ENCODE results near the gene ACADVL.

- TF ChIP-seq, protein P1, sequence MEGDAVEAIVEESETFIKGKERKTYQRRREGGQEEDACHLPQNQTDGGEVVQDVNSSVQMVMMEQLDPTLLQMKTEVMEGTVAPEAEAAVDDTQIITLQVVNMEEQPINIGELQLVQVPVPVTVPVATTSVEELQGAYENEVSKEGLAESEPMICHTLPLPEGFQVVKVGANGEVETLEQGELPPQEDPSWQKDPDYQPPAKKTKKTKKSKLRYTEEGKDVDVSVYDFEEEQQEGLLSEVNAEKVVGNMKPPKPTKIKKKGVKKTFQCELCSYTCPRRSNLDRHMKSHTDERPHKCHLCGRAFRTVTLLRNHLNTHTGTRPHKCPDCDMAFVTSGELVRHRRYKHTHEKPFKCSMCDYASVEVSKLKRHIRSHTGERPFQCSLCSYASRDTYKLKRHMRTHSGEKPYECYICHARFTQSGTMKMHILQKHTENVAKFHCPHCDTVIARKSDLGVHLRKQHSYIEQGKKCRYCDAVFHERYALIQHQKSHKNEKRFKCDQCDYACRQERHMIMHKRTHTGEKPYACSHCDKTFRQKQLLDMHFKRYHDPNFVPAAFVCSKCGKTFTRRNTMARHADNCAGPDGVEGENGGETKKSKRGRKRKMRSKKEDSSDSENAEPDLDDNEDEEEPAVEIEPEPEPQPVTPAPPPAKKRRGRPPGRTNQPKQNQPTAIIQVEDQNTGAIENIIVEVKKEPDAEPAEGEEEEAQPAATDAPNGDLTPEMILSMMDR (conservative IDR thresholded peaks at IDR 0.05; ENCODE audit: low read depth, low read length): no peak
- TF ChIP-seq EZH2 (IDR thresholded peaks at IDR 0.05; ENCODE audit: low read length, unreplicated experiment) (no peak), EZH2phosphoT487 (IDR thresholded peaks at IDR 0.05; ENCODE audit: borderline replicate concordance, low read length) (no peak)
These were observed 17.1 kb downstream of the ACADVL start for GRCh38 chr17:7236808-7237207.

All from PC-3 (cell line).